ENCODE results near the gene PIGC. TPM values are rescaled to one million over a fixed set of nuclear protein-coding genes. Genes with fewer than 3 reads are reported as not detected.

Gene PIGC
- total RNA-seq, 1 donor from 2014 or later: 20.9 TPM

DNA sequence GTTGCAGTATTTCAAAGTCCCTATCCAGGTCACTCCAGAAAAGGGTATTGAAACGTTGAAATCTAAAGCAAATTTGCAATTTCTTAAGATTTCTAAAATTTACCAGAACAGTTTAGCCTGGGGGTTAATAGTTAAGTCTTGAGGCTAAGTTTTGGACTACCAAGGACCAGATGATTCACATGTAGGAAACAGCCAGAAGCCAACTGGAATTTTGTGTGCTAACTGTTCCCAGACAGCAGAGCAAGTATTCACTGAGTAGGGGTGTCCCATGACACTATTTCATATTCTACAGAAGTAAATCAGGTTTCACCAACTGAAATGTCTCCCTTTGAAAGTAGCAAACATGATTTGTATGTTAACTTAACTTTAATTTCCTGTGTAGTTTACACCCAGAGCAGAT, 34.9 kb downstream of the PIGC start:
- Mint-ChIP-seq H3K27me3 (ENCODE audit: low read depth) (no peaks in the 10 kb centered on the region), H3K4me1 (ENCODE audit: low read depth) (peaks cover 53% of the 10 kb centered on the region), H3K9me3 (ENCODE audit: low read depth) (no peaks in the 10 kb centered on the region), H3K36me3 (ENCODE audit: low read depth) (peaks cover 3% of the 10 kb centered on the region), H3K27ac (ENCODE audit: unreplicated experiment) (peak overlapping the region; percentile 56), H3K4me3 (ENCODE audit: unreplicated experiment) (no peak overlapping the region)
- DNase-seq (ENCODE audit: low spot score): no peak
- TF ChIP-seq CTCF (IDR thresholded peaks at IDR 0.05): no peak

DNA sequence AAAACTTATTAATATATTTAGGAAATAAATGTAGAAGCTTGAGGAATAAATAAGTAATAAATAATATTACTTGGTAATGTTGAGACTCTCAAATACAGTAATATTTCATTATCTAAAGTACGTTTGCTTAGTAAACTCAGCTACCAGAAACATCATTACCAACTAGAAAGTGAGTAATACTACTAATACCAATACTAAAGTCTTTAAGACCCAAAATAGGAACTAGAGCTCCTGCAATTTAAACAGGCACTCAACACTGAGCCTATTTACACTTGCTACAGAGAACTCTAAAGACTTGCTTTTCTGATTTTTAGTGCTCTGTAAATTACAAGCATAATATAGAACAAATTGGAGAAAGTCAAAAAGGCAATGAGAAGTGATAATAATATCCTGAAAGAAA, 36.9 kb downstream of the PIGC start:
- no peaks in the 10 kb centered on the region for H3K27me3 Mint-ChIP-seq (ENCODE audit: low read depth)
- peaks cover 3% of the 10 kb centered on the region for H3K36me3 Mint-ChIP-seq (ENCODE audit: low read depth)
- no peak overlapping the region for H3K27ac Mint-ChIP-seq (ENCODE audit: unreplicated experiment)
- H3K9me3 Mint-ChIP-seq (ENCODE audit: low read depth): no peaks in the 10 kb centered on the region
- no peak for TF ChIP-seq CTCF (IDR thresholded peaks at IDR 0.05)
- H3K4me3 Mint-ChIP-seq (ENCODE audit: unreplicated experiment): no peak overlapping the region
- DNase-seq (ENCODE audit: low spot score): no peak
- peaks cover 50% of the 10 kb centered on the region for H3K4me1 Mint-ChIP-seq (ENCODE audit: low read depth)

DNA sequence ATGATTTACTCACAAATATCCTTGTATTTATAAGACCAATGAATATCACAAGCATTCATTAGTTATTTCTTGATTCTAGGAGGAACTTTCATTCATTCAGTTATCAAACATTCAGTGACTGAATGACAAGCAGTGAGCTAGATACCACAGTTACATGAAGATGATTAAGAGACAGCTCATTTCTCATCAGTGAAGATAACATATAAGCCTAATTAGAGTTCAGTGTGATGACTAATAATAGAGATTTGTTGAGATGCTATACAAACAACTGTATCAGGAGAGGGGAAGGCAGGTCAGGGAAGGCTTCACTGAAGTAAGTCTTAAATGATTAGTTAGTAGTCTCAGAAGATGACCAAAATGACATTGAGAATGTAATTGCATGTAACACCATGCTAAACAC, 38.0 kb downstream of the PIGC start:
- peaks cover 56% of the 10 kb centered on the region for H3K4me1 Mint-ChIP-seq (ENCODE audit: low read depth)
- no peak for DNase-seq (ENCODE audit: low spot score)
- H3K9me3 Mint-ChIP-seq (ENCODE audit: low read depth): no peaks in the 10 kb centered on the region
- no peak for TF ChIP-seq CTCF (IDR thresholded peaks at IDR 0.05)
- no peak overlapping the region for H3K27ac Mint-ChIP-seq (ENCODE audit: unreplicated experiment)
- H3K4me3 Mint-ChIP-seq (ENCODE audit: unreplicated experiment): no peak overlapping the region
- H3K27me3 Mint-ChIP-seq (ENCODE audit: low read depth): no peaks in the 10 kb centered on the region
- peaks cover 3% of the 10 kb centered on the region for H3K36me3 Mint-ChIP-seq (ENCODE audit: low read depth)

GRCh38 chr1:172404121-172404520, 39.7 kb downstream of the PIGC start:
- no peak overlapping the region for H3K27ac Mint-ChIP-seq (ENCODE audit: unreplicated experiment)
- no peak for DNase-seq (ENCODE audit: low spot score)
- peaks cover 58% of the 10 kb centered on the region for H3K4me1 Mint-ChIP-seq (ENCODE audit: low read depth)
- H3K9me3 Mint-ChIP-seq (ENCODE audit: low read depth): no peaks in the 10 kb centered on the region
- no peaks in the 10 kb centered on the region for H3K27me3 Mint-ChIP-seq (ENCODE audit: low read depth)
- H3K36me3 Mint-ChIP-seq (ENCODE audit: low read depth): peaks cover 3% of the 10 kb centered on the region
- no peak for TF ChIP-seq CTCF (IDR thresholded peaks at IDR 0.05)
- no peak overlapping the region for H3K4me3 Mint-ChIP-seq (ENCODE audit: unreplicated experiment)

DNA sequence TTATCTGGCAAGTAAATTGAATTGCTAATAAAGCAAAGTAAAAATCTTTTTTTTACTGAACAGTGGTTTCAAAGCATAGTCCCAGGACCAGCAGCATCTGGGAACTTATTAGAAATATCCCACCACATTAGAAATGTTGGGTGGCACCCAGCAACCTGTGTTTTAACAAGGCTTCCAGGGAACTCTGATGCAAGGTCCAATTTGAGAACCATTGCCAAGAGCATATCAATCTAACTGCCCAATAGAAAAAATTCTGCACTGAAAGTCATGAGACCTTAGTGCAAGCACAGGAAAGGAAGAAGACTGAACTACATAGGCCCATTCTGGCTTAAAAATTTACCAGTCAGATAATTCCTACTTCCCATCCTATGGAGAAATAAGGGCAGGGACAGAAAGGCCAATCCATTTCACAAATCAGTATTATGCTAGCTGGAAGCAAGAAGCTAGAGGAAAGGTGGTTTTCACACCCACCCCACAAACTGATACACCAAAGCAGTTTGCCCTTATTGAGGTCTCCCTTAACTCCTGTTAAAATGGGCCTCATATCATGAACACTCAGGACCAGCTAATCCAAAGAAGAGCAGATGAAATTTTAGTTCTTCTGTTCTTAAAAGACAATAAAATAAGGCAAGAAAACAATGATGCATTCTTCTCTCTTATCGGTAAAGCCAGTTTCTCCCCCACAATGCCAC, 40.8 kb downstream of the PIGC start:
- no peak for TF ChIP-seq CTCF (IDR thresholded peaks at IDR 0.05)
- Mint-ChIP-seq H3K27me3 (ENCODE audit: low read depth) (no peaks in the 10 kb centered on the region), H3K4me3 (ENCODE audit: unreplicated experiment) (no peak overlapping the region), H3K27ac (ENCODE audit: unreplicated experiment) (no peak overlapping the region), H3K4me1 (ENCODE audit: low read depth) (peaks cover 58% of the 10 kb centered on the region), H3K36me3 (ENCODE audit: low read depth) (peaks cover 3% of the 10 kb centered on the region), H3K9me3 (ENCODE audit: low read depth) (no peaks in the 10 kb centered on the region)
- DNase-seq (ENCODE audit: low spot score): no peak
